Measurements from ENCODE around the gene NT5C3B.
A peak's percentile ranks its signal among the peaks of the same experiment; 100 is the strongest.
"Not testable (repeated sequence)": the region's sequence is repeated elsewhere in the genome, so short reads cannot be mapped to it uniquely, and the experiment has no call there.

Gene NT5C3B

GRCh38 chr17:41863074-41863848 lies 27.2 kb upstream of the NT5C3B start:
- Mint-ChIP-seq H3K4me1 (peaks cover 27% of the 10 kb centered on the region), H3K9me3 (no peaks in the 10 kb centered on the region), H3K36me3 (peaks cover 9% of the 10 kb centered on the region), H3K27ac (no peak overlapping the region), H3K27me3 (no peaks in the 10 kb centered on the region), H3K4me3 (no peak overlapping the region)
- peak; percentile 44 for DNase-seq
- CTCF ChIA-PET: interaction anchor here (1.5 kb wide), 1 partner anchor 32 kb away, joined by 3 read pairs; no protein-coding TSS in a partner anchor

GRCh38 chr17:41860254-41860931 lies 24.4 kb upstream of the NT5C3B start:
- H3K36me3 Mint-ChIP-seq: no peaks in the 10 kb centered on the region
- H3K27ac Mint-ChIP-seq: no peak overlapping the region
- H3K27me3 Mint-ChIP-seq: no peaks in the 10 kb centered on the region
- peaks cover 14% of the 10 kb centered on the region for H3K4me1 Mint-ChIP-seq
- DNase-seq: no peak
- CTCF ChIA-PET: no interaction called here
- H3K4me3 Mint-ChIP-seq: no peak overlapping the region
- H3K9me3 Mint-ChIP-seq: no peaks in the 10 kb centered on the region

GRCh38 chr17:41851382-41851781 lies 15.3 kb upstream of the NT5C3B start:
- H3K27ac Mint-ChIP-seq, DNase-seq, H3K27me3 Mint-ChIP-seq, CTCF ChIA-PET, H3K4me3 Mint-ChIP-seq, H3K9me3 Mint-ChIP-seq: not testable (repeated sequence)
- peaks cover 14% of the 10 kb centered on the region for H3K4me1 Mint-ChIP-seq
- H3K36me3 Mint-ChIP-seq: peaks cover 20% of the 10 kb centered on the region

GRCh38 chr17:41849251-41849990 lies 13.4 kb upstream of the NT5C3B start:
- Mint-ChIP-seq H3K9me3 (no peaks in the 10 kb centered on the region), H3K36me3 (peaks cover 13% of the 10 kb centered on the region), H3K27ac (no peak overlapping the region), H3K4me3 (no peak overlapping the region), H3K27me3 (no peaks in the 10 kb centered on the region), H3K4me1 (peaks cover 12% of the 10 kb centered on the region)
- no peak for DNase-seq
- CTCF ChIA-PET: interaction anchor here (0.7 kb wide), 2 partner anchors 13 to 99 kb away, joined by 3 read pairs; no protein-coding TSS in a partner anchor

- H3K4me1 Mint-ChIP-seq: peaks cover 12% of the 10 kb centered on the region
- CTCF ChIA-PET: no interaction called here
- H3K4me3 Mint-ChIP-seq: no peak overlapping the region
- H3K9me3 Mint-ChIP-seq: no peaks in the 10 kb centered on the region
- no peak for DNase-seq
- H3K27me3 Mint-ChIP-seq: no peaks in the 10 kb centered on the region
- no peak overlapping the region for H3K27ac Mint-ChIP-seq
- H3K36me3 Mint-ChIP-seq: peaks cover 9% of the 10 kb centered on the region
These were observed 12.8 kb upstream of the NT5C3B start for GRCh38 chr17:41848788-41849187.

GRCh38 chr17:41844971-41845370 lies 8.9 kb upstream of the NT5C3B start:
- H3K4me1 Mint-ChIP-seq: no peaks in the 10 kb centered on the region
- H3K36me3 Mint-ChIP-seq: no peaks in the 10 kb centered on the region
- peaks cover 3% of the 10 kb centered on the region for H3K27me3 Mint-ChIP-seq
- CTCF ChIA-PET: no interaction called here
- H3K9me3 Mint-ChIP-seq: no peaks in the 10 kb centered on the region
- H3K4me3 Mint-ChIP-seq: no peak overlapping the region
- no peak for DNase-seq
- H3K27ac Mint-ChIP-seq: no peak overlapping the region

GRCh38 chr17:41840781-41841180 lies 4.7 kb upstream of the NT5C3B start:
- H3K9me3 Mint-ChIP-seq, H3K4me3 Mint-ChIP-seq: not testable (repeated sequence)

GRCh38 chr17:41839448-41839847 lies 3.4 kb upstream of the NT5C3B start:
- H3K9me3 Mint-ChIP-seq, CTCF ChIA-PET: not testable (repeated sequence)

More at GRCh38 chr17:41840781-41841180, 4.7 kb upstream of the NT5C3B start:
- H3K27ac Mint-ChIP-seq, DNase-seq, CTCF ChIA-PET, H3K36me3 Mint-ChIP-seq, H3K4me1 Mint-ChIP-seq: not testable (repeated sequence)
- H3K27me3 Mint-ChIP-seq: peaks cover 32% of the 10 kb centered on the region

GRCh38 chr17:41837761-41838538 lies 1.9 kb upstream of the NT5C3B start, which contains the start of gene KLHL10:
TSS of gene KLHL10 (plus strand) at chr17:41837825. CDS start at chr17:41837933, 108 bp downstream.
- Mint-ChIP-seq H3K4me3 (peak within 1 kb of the TSS; percentile 78), H3K36me3 (no peaks in the 10 kb centered on the region), H3K27me3 (peaks cover 37% of the 10 kb centered on the region), H3K4me1 (peaks cover 16% of the 10 kb centered on the region), H3K27ac (no peak within 1 kb of the TSS), H3K9me3 (no peaks in the 10 kb centered on the region)
- no peak for DNase-seq
- CTCF ChIA-PET: interaction anchor here (1.3 kb wide), 1 partner anchor 27 kb away, joined by 4 read pairs; the partner anchor contains the start of gene P3H4

More at GRCh38 chr17:41839448-41839847, 3.4 kb upstream of the NT5C3B start:
- H3K4me3 Mint-ChIP-seq, DNase-seq, H3K36me3 Mint-ChIP-seq, H3K27ac Mint-ChIP-seq: not testable (repeated sequence)
- H3K4me1 Mint-ChIP-seq: peaks cover 16% of the 10 kb centered on the region
- H3K27me3 Mint-ChIP-seq: peaks cover 37% of the 10 kb centered on the region

- Mint-ChIP-seq H3K27ac (no peak overlapping the region), H3K36me3 (peaks cover 4% of the 10 kb centered on the region), H3K27me3 (peaks cover 37% of the 10 kb centered on the region), H3K9me3 (no peaks in the 10 kb centered on the region), H3K4me1 (peaks cover 16% of the 10 kb centered on the region), H3K4me3 (peak overlapping the region; percentile 78)
- CTCF ChIA-PET: interaction anchor here (1.3 kb wide), 1 partner anchor 25 kb away, joined by 4 read pairs; the partner anchor contains the start of gene P3H4
- DNase-seq: no peak
These were observed 641 bp upstream of the NT5C3B start for GRCh38 chr17:41836550-41837196.

GRCh38 chr17:41835214-41835799 lies 725 bp downstream of the NT5C3B start:
- Mint-ChIP-seq H3K4me3 (peak overlapping the region; percentile 78), H3K4me1 (peaks cover 16% of the 10 kb centered on the region), H3K9me3 (no peaks in the 10 kb centered on the region), H3K27ac (no peak overlapping the region), H3K36me3 (peaks cover 7% of the 10 kb centered on the region), H3K27me3 (peaks cover 34% of the 10 kb centered on the region)
- DNase-seq: no peak
- CTCF ChIA-PET: interaction anchor here (1.3 kb wide), 1 partner anchor 24 kb away, joined by 4 read pairs; the partner anchor contains the start of gene P3H4

- H3K36me3 Mint-ChIP-seq, H3K27ac Mint-ChIP-seq, H3K9me3 Mint-ChIP-seq, H3K27me3 Mint-ChIP-seq, H3K4me3 Mint-ChIP-seq, H3K4me1 Mint-ChIP-seq, DNase-seq: not testable (repeated sequence)
- CTCF ChIA-PET: interaction anchor here (1.6 kb wide), 1 partner anchor 19 kb away, joined by 5 read pairs; the partner anchor contains the start of gene P3H4
These were observed 6.1 kb downstream of the NT5C3B start for GRCh38 chr17:41829961-41830360.

Data from activated naive CD4-positive, alpha-beta T cell treated with anti-CD3 and anti-CD28 coated beads, Interleukin-2, amount 10 ng/mL, durations not matched to agents 7 days and 5 days (primary cell).